ENCODE results near the gene VWDE. TPM values are rescaled to one million over a fixed set of nuclear protein-coding genes. Genes with fewer than 3 reads are reported as not detected.

The VWDE gene
- total RNA-seq (2021; fragmentation: NEBNext Ultra II Directional; extraction: Animal tissue kit (Norgen Biotek cat#: 25700)) (18.9 and 21.2 TPM in 2 replicates), polyA plus RNA-seq (2011; rRNA removed) (8.5 and 11.0 TPM in 2 replicates), polyA minus RNA-seq (2011; rRNA and poly(A)+ RNA removed) (50.5 and 53.6 TPM in 2 replicates)
- polyA plus RNA-seq (2011; cell fraction: cytosol; rRNA removed): 14.7 TPM
- 30.6 TPM for polyA plus RNA-seq (2011; cell fraction: nucleus; rRNA removed)
- 10.4 to 14.4 TPM (median 12.6 TPM) in 4 replicates for polyA plus RNA-seq (2012, experiment 1 of 2)
- polyA plus RNA-seq (2012, experiment 2 of 2): 1.2 TPM
- polyA plus RNA-seq (2013, experiment 1 of 2): 23.8 TPM
- 21.3 TPM for polyA plus RNA-seq (2013, experiment 2 of 2)
- 19.4 TPM for polyA minus RNA-seq (2011; cell fraction: cytosol; rRNA and poly(A)+ RNA removed)
- polyA minus RNA-seq (2011; cell fraction: nucleus; rRNA and poly(A)+ RNA removed): 133 TPM
- long read RNA-seq, experiment 1, partial matches to known transcripts: 3 of 7 reads
- long read RNA-seq, experiment 1, other reads (novel, unspliced or antisense): 4 of 7 reads
- long read RNA-seq, experiment 2, full-length matches to known transcripts: 2 of 4 reads
- long read RNA-seq, experiment 2, partial matches to known transcripts: 2 of 4 reads
- long read RNA-seq, experiment 2, other reads (novel, unspliced or antisense): 0 of 4 reads

GRCh38 chr7:12403287-12404181 is at the start of gene VWDE:
TSS of gene VWDE (minus strand) at chr7:12403865. CDS start at chr7:12403716, 149 bp downstream.
- Histone ChIP-seq H3K4ac (replicated peaks; ENCODE audit: insufficient read length, low read depth, low read length) (peak within 1 kb of the TSS; percentile 3), H3K27ac (ENCODE audit: low read depth, low read length) (peak within 1 kb of the TSS; percentile 67), H2BK5ac (ENCODE audit: low read depth, low read length) (peak within 1 kb of the TSS; percentile 67), H2BK12ac (ENCODE audit: low read depth, low read length) (peak within 1 kb of the TSS; percentile 62; the same call in 1 of the 2 replicates), H3K4me3 (ENCODE audit: extremely low read depth in 1 of 4, insufficient read depth in 2 of 4, low read depth in 3 of 4, low read length in 4 of 4) (peak within 1 kb of the TSS; percentile 89 to 97 (median 90)), H3K14ac (ENCODE audit: insufficient read length) (no peak within 1 kb of the TSS), H3K27me3 (replicated peaks in 1 of 4; ENCODE audit: control insufficient read depth in 3 of 4, extremely low read depth in 1 of 4, insufficient read depth in 3 of 4, low read length in 3 of 4) (no peaks in the 10 kb centered on the region), H3K23me2 (ENCODE audit: low read depth, low read length) (peaks cover 8% of the 10 kb centered on the region; the same call in 1 of the 2 replicates), H3K18ac (ENCODE audit: extremely low read depth, low read length) (peak within 1 kb of the TSS; percentile 72), H4K20me1 (replicated peaks in 1 of 2; ENCODE audit: control insufficient read depth in 1 of 2, insufficient read depth in 2 of 2, low read length in 2 of 2) (no peaks in the 10 kb centered on the region), H2BK15ac (ENCODE audit: low read length) (0 out of 2 replicates have a peak within 1 kb of the TSS, but pooled peaks have one; percentile 21), H3K4me2 (ENCODE audit: insufficient read depth in 1 of 2, low read depth in 2 of 2, low read length in 2 of 2) (peak within 1 kb of the TSS; percentile 79 to 83), H4K5ac (ENCODE audit: insufficient read length, low read depth, low read length) (peak within 1 kb of the TSS; percentile 26), H3K9ac (replicated peaks in 1 of 4; ENCODE audit: extremely low read depth in 1 of 4, low read depth in 3 of 4, low read length in 3 of 4) (peak within 1 kb of the TSS; percentile 61 to 97 (median 83)), H3K79me1 (ENCODE audit: low read depth, low read length) (no peaks in the 10 kb centered on the region), H3K56ac (replicated peaks; ENCODE audit: insufficient read length, low read depth, low read length) (peak within 1 kb of the TSS; percentile 40), H4K8ac (ENCODE audit: extremely low read depth, insufficient read depth, low read length) (peak within 1 kb of the TSS; percentile 86; the same call in 1 of the 2 replicates), H2AK5ac (ENCODE audit: low read depth, low read length) (no peak within 1 kb of the TSS), H2AFZ (ENCODE audit: low read length) (peak within 1 kb of the TSS; percentile 95), H3K23ac (ENCODE audit: insufficient read length) (no peak within 1 kb of the TSS), H2BK20ac (ENCODE audit: low read length) (no peak within 1 kb of the TSS), H3K9me3 (ENCODE audit: insufficient read depth in 2 of 2, low read depth in 1 of 2, low read length in 1 of 2) (peaks cover 3% of the 10 kb centered on the region in 2 experiments; a peak in 2 of 4 replicates), H3K36me3 (ENCODE audit: control insufficient read depth in 2 of 4, insufficient read depth in 4 of 4, low read length in 3 of 4) (peaks cover 0 to 3% (median 0%) of the 10 kb centered on the region in 4 experiments; a peak in 2 of 8 replicates), H3K4me1 (replicated peaks in 1 of 4; ENCODE audit: control insufficient read depth in 3 of 4, insufficient read depth in 4 of 4, low read length in 3 of 4) (peaks cover 0 to 4% (median 2%) of the 10 kb centered on the region in 4 experiments; a peak in 3 of 7 replicates), H4K91ac (replicated peaks; ENCODE audit: insufficient read length, low read length) (no peak within 1 kb of the TSS), H3K79me2 (ENCODE audit: control insufficient read depth in 1 of 2, insufficient read depth in 2 of 2, low read length in 2 of 2) (peaks cover 2 to 49% of the 10 kb centered on the region in 2 experiments; a peak in 3 of 4 replicates), H2BK120ac (replicated peaks; ENCODE audit: low read depth, low read length) (no peak within 1 kb of the TSS)
- 1% methylated on average over 54 of the region's 54 CpGs; no CpG with 5 or more reads in 1 of the 2 experiments for WGBS, 2 experiments (ENCODE audit: extremely low coverage in 1 of 2, insufficient coverage in 1 of 2, insufficient read length in 1 of 2, insufficient replicate concordance in 2 of 2, low coverage in 1 of 2, low lambda C conversion rate in 2 of 2, missing lambda C conversion rate in 1 of 2)
- FAIRE-seq: peak; percentile 87
- DNase-seq (ENCODE audit: low read depth in 1 of 2, low spot score in 2 of 2): peak in 1 of 2 experiments; percentile 81
- ChIA-PET POLR2A (ENCODE audit: partially characterized antibody) (interaction anchor here (0.8 to 2.7 kb wide), 9 partner anchors 10 to 331 kb away, joined by 3 to 20 read pairs (median 5); no protein-coding TSS in a partner anchor), CTCF (ENCODE audit: partially characterized antibody) (interaction anchor here (0.5 to 2.4 kb wide), 8 partner anchors 12 to 87 kb away, joined by 3 to 13 read pairs (median 5); no protein-coding TSS in a partner anchor)
- peak; percentile 71 for TF ChIP-seq PHF8 (conservative IDR thresholded peaks at IDR 0.05; ENCODE audit: low read depth, low read length)
- TF ChIP-seq POLR2AphosphoS5 (IDR thresholded peaks at IDR 0.05; ENCODE audit: low read depth, low read length): peak; percentile 57
- peak; percentile 94 for TF ChIP-seq CREB1 (IDR thresholded peaks at IDR 0.05)
- peak in 1 of 2 experiments; percentile 58; a peak in 1 of 4 replicates for TF ChIP-seq SIN3A (conservative IDR thresholded peaks at IDR 0.05 in 1 of 2, IDR thresholded peaks at IDR 0.05 in 1 of 2; ENCODE audit: low read depth in 1 of 2, low read length in 2 of 2)
- TF ChIP-seq TAF1 (IDR thresholded peaks at IDR 0.05; ENCODE audit: low read depth, low read length): peak; percentile 76

All from H1 (cell line).